DMS114 treated with DMSO at 0.1 percent for 48 hours (cell line): ENCODE results near the gene MAP3K10.
"Not testable (repeated sequence)": the region's sequence is repeated elsewhere in the genome, so short reads cannot be mapped to it uniquely, and the experiment has no call there.

Source experiments
- DNase-seq: peaks from one replicate; lab custom pipeline; 2025; ENCODE audit not compliant: unreplicated experiment; lab: John Stamatoyannopoulos, UW

Gene MAP3K10

DNA sequence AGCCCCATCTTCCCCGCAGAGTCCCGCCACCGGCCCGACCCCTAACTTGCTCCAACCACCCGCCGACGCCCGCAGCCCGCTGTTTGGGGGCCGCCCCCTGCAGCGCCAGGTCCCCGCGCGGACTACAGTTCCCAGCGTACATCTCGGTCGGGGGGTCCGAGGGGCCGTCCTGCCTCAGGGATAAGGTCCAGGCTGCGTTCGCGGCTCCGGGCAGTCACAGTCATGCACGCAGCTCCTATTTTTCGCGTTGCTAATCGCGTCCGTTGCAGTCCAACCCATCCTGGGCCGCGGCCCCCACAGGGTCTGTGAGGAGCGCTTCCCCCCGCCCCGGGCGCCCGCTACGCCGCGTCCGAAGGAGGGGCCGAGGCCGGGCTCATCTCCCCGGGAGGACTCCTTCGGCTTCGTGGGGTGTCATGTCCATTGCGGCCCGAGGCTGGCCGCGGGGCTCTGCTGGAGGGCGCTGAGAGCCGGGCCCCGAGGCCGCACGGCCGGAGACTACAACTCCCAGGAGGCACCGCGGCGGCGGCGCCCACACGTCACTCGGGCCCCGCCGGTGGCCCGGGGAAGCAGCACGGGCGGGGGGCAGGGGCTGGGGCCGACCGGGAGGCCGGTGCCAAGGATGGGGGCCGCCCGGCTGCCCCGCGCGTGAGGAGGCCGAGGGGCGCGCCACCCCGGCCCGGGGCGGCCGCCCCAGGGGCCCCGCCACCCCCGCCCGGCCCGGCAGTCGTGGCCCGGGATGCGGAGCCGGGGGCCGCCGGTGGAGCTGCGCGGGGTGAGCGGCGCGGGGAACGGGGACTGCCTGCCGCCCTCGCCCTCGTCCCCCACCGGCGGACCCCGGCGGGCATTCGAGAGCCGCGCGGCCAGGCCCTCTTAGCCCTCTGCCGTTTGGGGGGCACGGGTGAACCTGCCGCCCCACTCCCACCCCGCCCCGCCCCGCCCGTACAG, at the start of gene MAP3K10:
Gene MAP3K10 (plus strand): TSS at position 536 of the 945 bp plus-strand sequence. CDS start 606 bp downstream, outside the sequence.
- peak; percentile 32 for DNase-seq

DNA sequence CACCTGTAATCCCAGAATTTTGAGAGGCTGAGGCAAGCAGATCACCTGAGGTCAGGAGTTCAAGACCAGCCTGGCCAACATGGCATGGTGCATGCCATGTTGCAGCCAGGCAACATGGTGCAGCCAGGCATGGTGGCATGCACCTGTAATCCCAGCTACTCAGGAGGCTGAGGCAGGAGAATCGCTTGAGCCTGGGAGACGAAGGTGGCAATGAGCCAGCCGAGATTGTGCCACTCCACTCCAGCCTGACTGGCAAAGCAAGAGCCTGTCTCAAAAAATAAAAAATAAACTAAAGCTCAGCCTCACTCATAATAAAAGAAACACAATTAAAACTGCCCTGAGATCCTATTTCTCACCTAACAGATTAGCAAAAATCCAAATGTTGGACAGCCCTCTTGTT, 49.7 kb upstream of the MAP3K10 start:
- no peak for DNase-seq

DNA sequence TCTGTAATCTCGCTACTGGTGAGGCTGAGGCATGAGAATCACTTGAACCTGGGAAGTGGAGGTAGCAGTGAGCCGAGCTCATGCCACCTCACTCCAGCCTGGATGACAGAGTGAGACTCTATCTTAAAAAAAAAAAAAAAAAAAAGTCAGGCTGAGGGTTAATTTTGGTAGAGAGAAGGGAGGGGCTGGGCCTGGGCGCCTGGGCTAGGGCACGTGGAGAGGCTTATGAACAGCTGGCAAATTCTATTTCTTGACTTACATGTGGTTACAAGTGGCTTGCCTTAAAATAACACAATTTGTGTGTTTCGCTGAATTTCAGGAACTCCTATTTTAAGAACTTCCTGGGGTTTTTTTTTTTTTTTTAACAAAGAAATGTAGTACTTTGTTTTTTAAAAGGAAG, 47.6 kb upstream of the MAP3K10 start:
- DNase-seq: no peak

DNA sequence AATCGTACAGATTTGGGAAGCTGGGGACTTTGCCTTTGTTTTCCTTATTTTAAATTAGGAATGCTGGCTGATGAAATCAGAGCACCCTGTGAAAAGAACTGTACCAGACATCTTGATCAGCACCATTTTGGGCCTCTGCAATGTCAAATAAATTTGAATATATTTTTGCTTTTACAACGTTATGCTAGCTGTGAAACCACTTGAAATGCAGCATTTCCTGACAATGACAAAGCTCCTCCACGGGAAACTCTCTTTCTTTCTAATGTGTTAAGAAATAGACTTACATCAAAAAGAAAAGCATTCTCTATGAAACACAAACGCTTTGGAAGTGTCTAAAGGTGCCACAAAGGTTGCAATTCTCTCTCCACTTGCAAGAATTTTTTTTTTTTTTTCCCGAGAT, 47.1 kb upstream of the MAP3K10 start:
- no peak for DNase-seq

- no peak for DNase-seq
Observed at GRCh38 chr19:40144947-40145748, 46.1 kb upstream of the MAP3K10 start.

GRCh38 chr19:40145749-40146029, 45.5 kb upstream of the MAP3K10 start:
- not testable (repeated sequence) for DNase-seq

- no peak for DNase-seq
Observed at GRCh38 chr19:40147338-40147692, 43.9 kb upstream of the MAP3K10 start.

GRCh38 chr19:40147693-40148347, 43.4 kb upstream of the MAP3K10 start:
- DNase-seq: no peak

DNA sequence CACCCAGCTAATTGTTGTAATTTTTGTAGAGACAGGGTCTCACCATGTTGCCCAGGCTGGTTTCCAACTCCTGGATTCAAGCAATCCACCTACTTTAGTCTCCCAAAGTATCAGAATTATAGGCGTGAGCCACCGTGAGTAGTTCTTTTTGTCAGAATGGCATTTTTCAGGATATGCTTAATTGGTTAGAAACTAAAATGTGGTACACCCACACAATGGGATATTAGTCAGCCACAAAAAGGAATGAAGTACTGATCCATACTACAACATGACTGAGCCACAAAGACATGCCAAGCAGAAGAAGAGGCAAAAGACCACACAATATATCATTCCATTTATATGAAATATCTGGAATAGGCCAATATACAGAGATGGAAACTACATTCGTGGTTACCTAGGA, 41.7 kb upstream of the MAP3K10 start:
- DNase-seq: no peak

GRCh38 chr19:40150170-40150569, 41.1 kb upstream of the MAP3K10 start:
- DNase-seq: no peak

DNA sequence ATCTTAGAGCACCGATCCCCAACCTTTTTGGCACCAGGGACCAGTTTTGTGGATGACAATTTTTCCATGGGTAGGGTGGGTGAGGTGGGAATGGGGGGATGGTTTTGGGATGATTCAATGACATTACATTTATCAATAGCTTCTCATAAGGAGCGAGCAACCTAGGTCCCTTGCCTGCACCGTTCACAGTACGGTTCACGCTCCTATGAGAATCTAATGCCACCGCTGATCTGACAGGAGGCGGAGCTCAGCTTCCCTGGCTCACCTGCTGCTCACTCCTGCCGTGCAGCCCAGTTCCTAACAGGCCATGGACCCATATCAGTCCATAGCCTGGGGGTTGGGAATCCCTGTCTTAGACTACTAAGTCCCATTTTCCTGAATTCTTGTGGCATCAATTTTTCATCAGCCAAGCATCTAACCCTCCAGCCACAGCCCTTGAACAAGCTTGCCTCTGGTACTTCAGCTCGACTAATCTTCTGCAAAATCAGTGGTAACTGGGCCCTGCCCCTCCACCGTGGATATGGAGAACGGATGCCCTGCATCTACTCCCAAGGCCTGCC, 37.0 kb upstream of the MAP3K10 start:
- no peak for DNase-seq

- DNase-seq: peak; percentile 43
Observed at GRCh38 chr19:40155749-40156265, 35.4 kb upstream of the MAP3K10 start.

- DNase-seq: no peak
Observed at GRCh38 chr19:40157059-40157458, 34.2 kb upstream of the MAP3K10 start.

DNA sequence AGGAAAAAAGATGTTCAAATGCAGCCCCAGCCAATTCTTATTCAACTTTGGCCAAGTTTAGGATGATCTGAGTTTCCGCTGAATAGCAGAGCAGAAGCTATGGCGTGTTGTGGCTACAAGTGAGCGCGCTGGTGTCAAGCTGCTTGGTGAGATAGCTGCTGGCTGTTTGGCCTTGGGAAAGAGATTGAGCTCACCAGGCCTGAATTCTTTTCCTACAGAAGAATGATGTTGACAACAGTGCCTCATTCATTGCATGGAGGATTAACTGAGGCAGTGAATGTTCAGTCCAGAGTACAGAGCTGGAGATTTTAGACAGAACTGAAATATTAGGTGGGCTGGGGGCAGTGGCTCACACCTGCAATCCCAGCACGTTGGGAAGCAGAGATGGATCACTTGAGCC, 31.5 kb upstream of the MAP3K10 start:
- no peak for DNase-seq

- DNase-seq: no peak
Observed at GRCh38 chr19:40162104-40162503, 29.1 kb upstream of the MAP3K10 start.

DNA sequence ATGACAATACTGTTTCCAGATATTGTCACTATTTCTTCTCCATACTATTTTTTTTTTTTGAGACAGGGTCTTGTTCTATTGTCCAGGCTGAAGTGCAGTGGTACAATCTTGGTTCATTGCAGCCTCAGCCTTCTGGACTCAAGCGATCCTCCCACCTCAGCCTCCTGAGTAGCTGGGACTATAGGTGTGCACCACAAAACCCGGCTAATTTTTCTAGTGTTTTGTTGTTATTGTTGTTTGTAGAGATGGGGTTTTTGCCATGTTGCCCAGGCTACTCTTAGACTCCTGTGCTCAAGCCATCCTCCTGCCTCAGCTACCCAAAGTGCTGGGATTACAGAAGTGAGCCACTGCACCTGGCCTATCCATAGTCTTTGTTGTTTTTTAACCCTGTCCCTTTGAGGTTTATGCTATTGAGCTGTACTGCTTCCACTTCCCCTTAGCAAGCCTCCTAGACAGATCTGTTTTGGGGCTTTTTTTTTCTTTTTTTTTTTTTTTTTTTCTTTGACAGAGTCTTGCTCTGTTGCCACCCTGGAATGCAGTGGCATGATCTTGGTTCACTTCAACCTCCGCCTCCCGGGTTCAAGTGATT, 27.6 kb upstream of the MAP3K10 start:
- DNase-seq: no peak

DNA sequence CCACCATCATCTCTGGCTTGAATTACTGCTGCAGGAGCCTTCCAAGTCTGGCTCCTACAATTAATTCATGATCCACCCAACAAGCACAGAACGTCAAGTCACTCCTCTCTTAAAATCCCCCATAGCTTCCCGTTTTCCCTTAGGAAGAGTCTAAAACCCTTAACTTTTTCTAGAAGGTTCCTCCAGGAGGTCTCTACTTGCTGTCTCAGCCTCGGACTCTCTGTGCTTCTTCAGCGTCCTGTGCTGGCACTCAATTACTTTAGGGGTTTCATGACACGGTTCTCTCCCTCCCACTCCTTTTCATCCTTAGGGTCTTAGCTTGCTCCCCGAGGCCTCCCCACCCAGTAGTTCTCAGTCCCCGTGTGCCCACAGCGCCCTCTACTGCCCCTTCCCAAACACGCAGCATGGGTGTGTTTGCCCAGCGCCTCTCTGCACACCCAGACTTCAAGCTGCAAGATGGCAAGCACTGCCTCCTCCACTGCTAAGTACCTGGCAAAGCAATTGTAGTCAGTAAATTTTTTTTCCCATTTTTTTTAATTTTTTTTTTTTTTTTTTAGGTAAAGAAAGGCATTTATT, 25.8 kb upstream of the MAP3K10 start:
- DNase-seq: no peak

- DNase-seq: not testable (repeated sequence)
Observed at GRCh38 chr19:40169482-40170302, 21.5 kb upstream of the MAP3K10 start.

- DNase-seq: not testable (repeated sequence)
Observed at GRCh38 chr19:40170303-40170989, 20.8 kb upstream of the MAP3K10 start.
